ENCODE measurements around the gene SPRY2.

Gene SPRY2

DNA sequence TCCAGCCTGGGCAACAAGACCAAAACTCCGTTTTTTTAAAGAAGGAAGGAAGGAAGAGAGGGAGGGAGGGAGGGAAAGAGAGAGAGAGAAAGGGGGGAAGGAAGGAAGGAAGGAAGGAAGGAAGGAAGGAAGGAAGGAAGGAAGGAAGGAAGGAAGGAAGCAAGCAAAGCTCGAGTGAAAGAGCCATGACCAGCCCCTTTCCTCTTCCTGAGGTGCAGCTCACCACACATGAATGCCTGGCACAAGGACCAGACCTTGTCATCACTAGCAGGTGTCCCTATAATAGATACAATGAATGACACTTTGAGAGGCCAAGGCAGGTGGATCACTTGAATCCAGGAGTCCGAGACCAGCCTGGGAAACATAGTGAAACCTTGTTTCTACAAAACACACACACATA, 31.0 kb downstream of the SPRY2 start:
- Histone ChIP-seq H3K9me3 (ENCODE audit: control insufficient read depth, low read length) (no peaks in the 10 kb centered on the region), H3K4me2 (ENCODE audit: low read length) (no peak overlapping the region), H3K27ac (no peak overlapping the region), H3K9ac (no peak overlapping the region), H3K4me1 (no peaks in the 10 kb centered on the region), H2AFZ (no peak overlapping the region), H3K27me3 (ENCODE audit: control insufficient read depth, insufficient read depth, low read length) (no peaks in the 10 kb centered on the region), H3K4me3 (ENCODE audit: low read depth, low read length) (no peak overlapping the region), H3K79me2 (no peaks in the 10 kb centered on the region), H3K36me3 (ENCODE audit: control insufficient read depth, insufficient read depth, low read length) (no peaks in the 10 kb centered on the region)
- TF ChIP-seq, protein P1, sequence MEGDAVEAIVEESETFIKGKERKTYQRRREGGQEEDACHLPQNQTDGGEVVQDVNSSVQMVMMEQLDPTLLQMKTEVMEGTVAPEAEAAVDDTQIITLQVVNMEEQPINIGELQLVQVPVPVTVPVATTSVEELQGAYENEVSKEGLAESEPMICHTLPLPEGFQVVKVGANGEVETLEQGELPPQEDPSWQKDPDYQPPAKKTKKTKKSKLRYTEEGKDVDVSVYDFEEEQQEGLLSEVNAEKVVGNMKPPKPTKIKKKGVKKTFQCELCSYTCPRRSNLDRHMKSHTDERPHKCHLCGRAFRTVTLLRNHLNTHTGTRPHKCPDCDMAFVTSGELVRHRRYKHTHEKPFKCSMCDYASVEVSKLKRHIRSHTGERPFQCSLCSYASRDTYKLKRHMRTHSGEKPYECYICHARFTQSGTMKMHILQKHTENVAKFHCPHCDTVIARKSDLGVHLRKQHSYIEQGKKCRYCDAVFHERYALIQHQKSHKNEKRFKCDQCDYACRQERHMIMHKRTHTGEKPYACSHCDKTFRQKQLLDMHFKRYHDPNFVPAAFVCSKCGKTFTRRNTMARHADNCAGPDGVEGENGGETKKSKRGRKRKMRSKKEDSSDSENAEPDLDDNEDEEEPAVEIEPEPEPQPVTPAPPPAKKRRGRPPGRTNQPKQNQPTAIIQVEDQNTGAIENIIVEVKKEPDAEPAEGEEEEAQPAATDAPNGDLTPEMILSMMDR (IDR thresholded peaks at IDR 0.05) = no peak

- Histone ChIP-seq H3K79me2 (no peaks in the 10 kb centered on the region), H3K36me3 (ENCODE audit: control insufficient read depth, insufficient read depth, low read length) (no peaks in the 10 kb centered on the region), H3K4me3 (ENCODE audit: low read depth, low read length) (no peak overlapping the region), H3K4me1 (no peaks in the 10 kb centered on the region), H3K9me3 (ENCODE audit: control insufficient read depth, low read length) (no peaks in the 10 kb centered on the region), H3K9ac (no peak overlapping the region), H3K27me3 (ENCODE audit: control insufficient read depth, insufficient read depth, low read length) (no peaks in the 10 kb centered on the region), H2AFZ (no peak overlapping the region), H3K4me2 (ENCODE audit: low read length) (no peak overlapping the region), H3K27ac (no peak overlapping the region)
- TF ChIP-seq, protein P1 (IDR thresholded peaks at IDR 0.05) = no peak
Observed at GRCh38 chr13:80307401-80307987, 33.4 kb downstream of the SPRY2 start.

GRCh38 chr13:80306337-80306972, 34.5 kb downstream of the SPRY2 start:
- Histone ChIP-seq H3K9ac (no peak overlapping the region), H3K27me3 (ENCODE audit: control insufficient read depth, insufficient read depth, low read length) (no peaks in the 10 kb centered on the region), H3K4me3 (ENCODE audit: low read depth, low read length) (no peak overlapping the region), H3K27ac (peak overlapping the region; percentile 24), H3K79me2 (no peaks in the 10 kb centered on the region), H3K9me3 (ENCODE audit: control insufficient read depth, low read length) (no peaks in the 10 kb centered on the region), H3K36me3 (ENCODE audit: control insufficient read depth, insufficient read depth, low read length) (no peaks in the 10 kb centered on the region), H3K4me1 (no peaks in the 10 kb centered on the region), H3K4me2 (ENCODE audit: low read length) (no peak overlapping the region), H2AFZ (no peak overlapping the region)
- TF ChIP-seq, protein P1 (IDR thresholded peaks at IDR 0.05) = no peak

- Histone ChIP-seq H3K4me2 (ENCODE audit: low read length) (no peak overlapping the region), H3K27ac (peak overlapping the region; percentile 24), H3K79me2 (no peaks in the 10 kb centered on the region), H3K27me3 (ENCODE audit: control insufficient read depth, insufficient read depth, low read length) (no peaks in the 10 kb centered on the region), H3K4me1 (no peaks in the 10 kb centered on the region), H3K36me3 (ENCODE audit: control insufficient read depth, insufficient read depth, low read length) (no peaks in the 10 kb centered on the region), H2AFZ (no peak overlapping the region), H3K4me3 (ENCODE audit: low read depth, low read length) (no peak overlapping the region), H3K9me3 (ENCODE audit: control insufficient read depth, low read length) (no peaks in the 10 kb centered on the region), H3K9ac (no peak overlapping the region)
- TF ChIP-seq, protein P1 (IDR thresholded peaks at IDR 0.05) = no peak
Observed at GRCh38 chr13:80305737-80306136, 35.2 kb downstream of the SPRY2 start.
